Femur (tissue), 1 donor: ENCODE results near the gene AQP2.
"Not testable (repeated sequence)": the region's sequence is repeated elsewhere in the genome, so short reads cannot be mapped to it uniquely, and the experiment has no call there.

Source experiments
- DNase-seq: peaks from one replicate; pipeline ENCODE4 v3.0.0-alpha.2; 2017

Gene AQP2

GRCh38 chr12:49972641-49973360 is 22.3 kb downstream of the AQP2 start, which contains the start of gene AQP6:
TSS of gene AQP6 (plus strand) at chr12:49972947. CDS start at chr12:49973174, 227 bp downstream.
- DNase-seq: no peak

GRCh38 chr12:49973361-49973830 is 22.9 kb downstream of the AQP2 start:
- no peak for DNase-seq

- peak; percentile 83 for DNase-seq
These were observed 23.7 kb downstream of the AQP2 start for GRCh38 chr12:49974231-49974675.

GRCh38 chr12:49974677-49975317 is 24.3 kb downstream of the AQP2 start:
- no peak for DNase-seq

- no peak for DNase-seq
These were observed 24.8 kb downstream of the AQP2 start for GRCh38 chr12:49975318-49975761.

GRCh38 chr12:49976557-49976956 is 26.0 kb downstream of the AQP2 start:
- no peak for DNase-seq

GRCh38 chr12:49978125-49978524 is 27.6 kb downstream of the AQP2 start:
- no peak for DNase-seq

- DNase-seq: no peak
These were observed 28.6 kb downstream of the AQP2 start for GRCh38 chr12:49979016-49979586.

GRCh38 chr12:49979791-49980190 is 29.3 kb downstream of the AQP2 start:
- DNase-seq: no peak

GRCh38 chr12:49980501-49981349 is 30.2 kb downstream of the AQP2 start:
- DNase-seq: no peak

GRCh38 chr12:49982246-49983087 is 31.9 kb downstream of the AQP2 start:
- no peak for DNase-seq

- peak; percentile 81 for DNase-seq
These were observed 33.4 kb downstream of the AQP2 start for GRCh38 chr12:49983892-49984291.

GRCh38 chr12:49984476-49985359 is 34.2 kb downstream of the AQP2 start:
- no peak for DNase-seq

GRCh38 chr12:49985981-49986380 is 35.4 kb downstream of the AQP2 start:
- no peak for DNase-seq

- not testable (repeated sequence) for DNase-seq
These were observed 35.9 kb downstream of the AQP2 start for GRCh38 chr12:49986476-49986875.

- no peak for DNase-seq
These were observed 37.2 kb downstream of the AQP2 start for GRCh38 chr12:49987625-49988303.

GRCh38 chr12:49989400-49989799 is 38.9 kb downstream of the AQP2 start:
- not testable (repeated sequence) for DNase-seq

- DNase-seq: no peak
These were observed 39.7 kb downstream of the AQP2 start for GRCh38 chr12:49990273-49990672.

- DNase-seq: no peak
These were observed 47.9 kb downstream of the AQP2 start for GRCh38 chr12:49998453-49998852.

GRCh38 chr12:50003595-50003994 is 53.1 kb downstream of the AQP2 start:
- DNase-seq: no peak
